HUES64 (cell line): ENCODE results near the gene MORC2.

ENCODE experiments used
- H3K27ac ChIP-seq: 2 replicates; pipeline ENCODE4 v1.7.0; 2013; ENCODE audit warnings: low read depth, low read length, inconsistent platforms
- H3K27me3 ChIP-seq: 2 replicates; pipeline ENCODE4 v1.6.1; 2013; ENCODE audit warnings: mild to moderate bottlenecking, low read length; ENCODE audit not compliant: insufficient read depth
- H3K36me3 ChIP-seq: 2 replicates; pipeline ENCODE4 v1.6.1; 2013; ENCODE audit warnings: mild to moderate bottlenecking, low read length; ENCODE audit not compliant: insufficient read depth
- H3K4me1 ChIP-seq: 2 replicates; pipeline ENCODE4 v1.6.1; 2013; ENCODE audit warnings: mild to moderate bottlenecking, low read length, moderate library complexity; ENCODE audit not compliant: insufficient read depth
- H3K4me3 ChIP-seq: 2 replicates; pipeline ENCODE4 v1.5.1; 2013; ENCODE audit warnings: mild to moderate bottlenecking, low read length, moderate library complexity
- H3K9ac ChIP-seq: 2 replicates; pipeline ENCODE4 v1.6.1; 2013; ENCODE audit warnings: mild to moderate bottlenecking, low read depth, low read length
- H3K9me3 ChIP-seq: 2 replicates; pipeline ENCODE4 v1.6.1; 2013; ENCODE audit warnings: low read depth, low read length; ENCODE audit not compliant: insufficient read depth
- WGBS: fragments of 150-250, 120-280 bp; methylation state at CpG from one replicate; pipeline ENCODE4 v1.1.7; 2013; ENCODE audit warnings: missing lambda C conversion rate; 5-methylcytosine and 5-hydroxymethylcytosine counted together

The MORC2 gene

GRCh38 chr22:30982512-30982911 lies 13.9 kb upstream of the MORC2 start:
- Histone ChIP-seq H3K27ac (no peak overlapping the region), H3K4me1 (no peaks in the 10 kb centered on the region), H3K36me3 (peaks cover 19% of the 10 kb centered on the region), H3K27me3 (no peaks in the 10 kb centered on the region), H3K9me3 (peaks cover 32% of the 10 kb centered on the region), H3K4me3 (no peak overlapping the region), H3K9ac (no peak overlapping the region)
- 95% methylated on average over 2 of the region's 2 CpGs for WGBS

- H3K27ac ChIP-seq = no peak overlapping the region
- peaks cover 58% of the 10 kb centered on the region for H3K9me3 ChIP-seq
- H3K27me3 ChIP-seq = no peaks in the 10 kb centered on the region
- H3K36me3 ChIP-seq = peaks cover 44% of the 10 kb centered on the region
- no peaks in the 10 kb centered on the region for H3K4me1 ChIP-seq
- no peak overlapping the region for H3K4me3 ChIP-seq
- H3K9ac ChIP-seq = no peak overlapping the region
- WGBS = 90% methylated on average over 3 of the region's 3 CpGs
Measured at GRCh38 chr22:30979932-30980331, 11.4 kb upstream of the MORC2 start.

DNA sequence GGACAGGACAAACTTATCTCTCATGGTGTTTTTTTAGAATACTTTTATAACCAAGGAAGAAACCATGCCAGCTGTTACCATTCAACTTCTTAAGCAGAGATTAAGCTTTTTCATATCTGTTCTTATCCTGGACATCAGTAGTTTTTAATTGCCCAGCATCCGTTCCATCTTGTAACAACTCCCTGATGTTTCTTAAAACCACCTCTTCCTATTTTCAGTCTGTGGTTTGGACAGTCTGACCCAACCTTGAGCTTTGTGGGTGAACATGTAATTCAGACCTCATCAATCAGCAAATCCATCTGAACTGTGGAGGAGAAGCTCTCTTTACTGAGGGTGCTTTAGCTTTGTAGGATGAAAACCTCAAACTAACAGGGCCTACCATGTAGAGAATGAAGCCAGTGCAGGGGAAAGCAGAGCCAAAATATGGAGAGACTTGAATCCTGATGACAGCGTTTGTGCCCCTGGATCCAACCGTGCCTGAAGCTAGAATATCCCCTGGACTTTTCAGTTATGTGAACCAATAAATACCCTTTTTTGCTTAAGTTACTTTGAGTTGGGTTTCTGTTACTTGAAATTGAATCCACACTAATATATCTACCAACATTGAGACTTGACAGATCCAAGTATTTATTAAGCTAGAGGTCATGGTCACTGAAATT lies 9.9 kb upstream of the MORC2 start:
- Histone ChIP-seq H3K27ac (no peak overlapping the region), H3K36me3 (peaks cover 59% of the 10 kb centered on the region), H3K9ac (no peak overlapping the region), H3K4me1 (no peaks in the 10 kb centered on the region), H3K27me3 (no peaks in the 10 kb centered on the region), H3K4me3 (no peak overlapping the region), H3K9me3 (peaks cover 60% of the 10 kb centered on the region)
- 94% methylated on average over 3 of the region's 3 CpGs for WGBS

GRCh38 chr22:30970356-30970746 lies 1.8 kb upstream of the MORC2 start:
- Histone ChIP-seq H3K9me3 (peaks cover 54% of the 10 kb centered on the region), H3K4me1 (0 out of 2 replicates have a peak, but pooled peaks cover 1% of the 10 kb centered on the region), H3K27ac (no peak overlapping the region), H3K27me3 (no peaks in the 10 kb centered on the region), H3K9ac (peak overlapping the region; percentile 95), H3K36me3 (peaks cover 72% of the 10 kb centered on the region), H3K4me3 (peak overlapping the region; percentile 78)
- 53% methylated on average over 3 of the region's 3 CpGs for WGBS

DNA sequence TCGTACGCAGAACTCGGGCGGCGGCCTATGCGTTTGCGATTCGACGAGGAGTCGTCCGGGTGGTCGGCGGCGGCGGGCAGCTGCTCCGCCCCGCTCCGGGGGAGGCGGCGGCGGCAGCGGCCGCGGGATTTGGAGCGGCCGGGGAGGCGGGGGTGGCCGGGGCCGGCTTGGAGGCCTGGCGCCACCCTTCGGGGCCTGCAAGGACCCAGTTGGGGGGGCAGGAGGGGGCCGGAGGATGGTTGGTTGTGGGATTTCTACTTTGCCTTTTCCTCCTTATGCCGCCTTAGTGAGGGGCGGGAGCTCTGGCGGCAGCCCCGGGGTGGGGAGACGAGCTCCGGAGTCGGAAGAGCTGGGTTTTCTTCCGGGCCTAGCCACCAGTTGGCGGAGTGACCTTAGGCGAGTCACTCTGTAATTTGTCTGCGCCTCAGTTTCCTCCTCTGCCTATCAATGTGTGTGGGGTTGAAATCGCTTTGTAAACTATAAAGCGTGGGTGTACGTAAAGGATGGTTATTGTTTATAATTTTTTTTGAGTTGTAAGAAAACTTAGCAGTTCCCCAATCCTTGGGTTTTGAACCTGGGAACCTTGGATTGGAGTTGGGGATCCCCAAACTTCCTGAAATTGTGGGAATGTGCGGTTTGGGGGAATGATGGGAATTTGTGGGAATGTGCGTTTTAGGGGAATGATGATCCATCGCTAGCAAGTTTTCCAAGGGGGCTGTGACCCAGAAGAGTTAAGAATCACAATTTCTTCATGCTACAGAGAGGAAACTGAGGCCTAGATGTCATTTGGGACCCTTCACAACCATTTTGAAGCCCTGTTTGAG lies 1.2 kb upstream of the MORC2 start:
- H3K4me3 ChIP-seq = peak overlapping the region; percentile 78
- peak overlapping the region; percentile 95 for H3K27ac ChIP-seq
- peak overlapping the region; percentile 95 for H3K9ac ChIP-seq
- peaks cover 66% of the 10 kb centered on the region for H3K36me3 ChIP-seq
- H3K9me3 ChIP-seq = peaks cover 50% of the 10 kb centered on the region
- 1% methylated on average over 49 of the region's 49 CpGs for WGBS
- H3K27me3 ChIP-seq = no peaks in the 10 kb centered on the region
- H3K4me1 ChIP-seq = 0 out of 2 replicates have a peak, but pooled peaks cover 4% of the 10 kb centered on the region

GRCh38 chr22:30968924-30969531 lies 454 bp upstream of the MORC2 start, which contains the start of gene TUG1:
Gene TUG1, plus strand, starts transcription at chr22:30969265.
- Histone ChIP-seq H3K4me3 (peak within 1 kb of the TSS; percentile 78), H3K9ac (peak within 1 kb of the TSS; percentile 95), H3K4me1 (0 out of 2 replicates have a peak, but pooled peaks cover 4% of the 10 kb centered on the region), H3K27ac (peak within 1 kb of the TSS; percentile 95), H3K36me3 (peaks cover 59% of the 10 kb centered on the region), H3K9me3 (peaks cover 43% of the 10 kb centered on the region), H3K27me3 (no peaks in the 10 kb centered on the region)
- WGBS = under 1% methylated on average over 67 of the region's 67 CpGs

DNA sequence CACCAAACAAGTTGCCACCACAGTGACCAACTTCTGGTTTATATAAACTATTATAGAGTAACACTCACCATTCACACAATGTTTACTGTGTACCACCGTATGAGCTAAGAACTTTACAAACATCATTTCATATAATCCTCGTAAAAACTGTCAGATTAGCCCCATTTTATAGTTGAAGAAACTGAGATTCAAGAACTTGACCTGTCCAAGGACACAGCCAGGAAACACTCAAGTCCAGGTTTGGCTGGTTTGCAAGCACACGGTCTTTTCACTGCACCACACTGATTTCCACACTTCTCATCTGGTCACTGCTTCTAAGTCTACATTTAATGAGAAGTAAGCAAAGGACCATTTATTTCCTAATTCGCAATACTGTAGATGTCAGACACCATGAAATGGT lies 3.7 kb downstream of the MORC2 start:
- Histone ChIP-seq H3K27ac (no peak overlapping the region), H3K9me3 (peaks cover 11% of the 10 kb centered on the region; the same call in 1 of the 2 replicates), H3K4me3 (no peak overlapping the region), H3K27me3 (no peaks in the 10 kb centered on the region), H3K4me1 (0 out of 2 replicates have a peak, but pooled peaks cover 4% of the 10 kb centered on the region), H3K9ac (no peak overlapping the region), H3K36me3 (peaks cover 33% of the 10 kb centered on the region)
- 91% methylated on average over 4 of the region's 4 CpGs for WGBS

DNA sequence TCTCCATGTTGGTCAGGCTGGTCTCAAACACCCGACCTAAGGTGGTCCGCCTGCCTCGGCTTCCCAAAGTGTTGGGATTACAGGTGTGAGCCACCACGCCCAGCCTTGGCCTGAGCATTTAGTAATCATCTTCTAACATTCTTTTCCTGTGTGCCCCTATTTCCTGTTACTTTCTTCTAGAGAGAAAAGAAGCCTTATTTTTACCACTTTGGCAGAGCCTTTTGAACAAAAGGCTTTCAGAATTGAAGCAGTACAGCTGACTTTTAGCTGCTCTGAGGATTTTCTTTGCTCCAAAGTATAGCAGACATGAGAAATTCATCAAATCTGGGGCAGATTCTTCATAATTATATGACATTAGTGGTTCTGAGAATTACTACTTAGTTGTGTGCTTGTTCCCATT lies 13.4 kb downstream of the MORC2 start:
- Histone ChIP-seq H3K4me1 (no peaks in the 10 kb centered on the region), H3K36me3 (peaks cover 87% of the 10 kb centered on the region), H3K4me3 (no peak overlapping the region), H3K27ac (no peak overlapping the region), H3K9me3 (no peaks in the 10 kb centered on the region), H3K27me3 (no peaks in the 10 kb centered on the region), H3K9ac (no peak overlapping the region)
- 96% methylated on average over 4 of the region's 4 CpGs for WGBS

DNA sequence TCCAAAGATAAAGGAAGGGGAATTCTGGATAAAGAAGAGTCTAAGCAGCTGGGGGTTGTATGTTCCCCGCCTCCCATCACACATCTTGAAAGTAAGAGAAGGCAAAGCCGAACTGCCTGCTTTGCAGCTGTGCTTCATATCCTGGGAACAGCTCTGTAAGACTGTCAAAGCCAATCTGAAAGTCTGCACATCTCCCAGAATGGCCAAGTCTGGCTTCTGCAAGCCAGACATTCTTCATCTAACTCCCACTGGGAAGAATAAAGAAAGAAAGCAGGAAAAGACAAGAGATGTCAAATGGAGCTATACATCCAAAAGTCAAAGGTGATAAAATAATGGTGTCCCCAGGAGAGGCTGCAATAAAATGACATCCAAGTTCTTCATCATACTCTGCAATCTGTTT lies 15.4 kb downstream of the MORC2 start:
- no peaks in the 10 kb centered on the region for H3K27me3 ChIP-seq
- no peaks in the 10 kb centered on the region for H3K4me1 ChIP-seq
- H3K27ac ChIP-seq = no peak overlapping the region
- no peak overlapping the region for H3K4me3 ChIP-seq
- H3K9me3 ChIP-seq = no peaks in the 10 kb centered on the region
- WGBS = 94% methylated on average over 2 of the region's 2 CpGs
- no peak overlapping the region for H3K9ac ChIP-seq
- H3K36me3 ChIP-seq = peaks cover 97% of the 10 kb centered on the region

GRCh38 chr22:30949934-30950660 lies 18.5 kb downstream of the MORC2 start:
- 91% methylated on average over 7 of the region's 7 CpGs for WGBS
- Histone ChIP-seq H3K9ac (no peak overlapping the region), H3K27ac (no peak overlapping the region), H3K4me1 (no peaks in the 10 kb centered on the region), H3K4me3 (no peak overlapping the region), H3K36me3 (peaks cover 96% of the 10 kb centered on the region), H3K9me3 (no peaks in the 10 kb centered on the region), H3K27me3 (no peaks in the 10 kb centered on the region)
